SKM-1 (cell line): ENCODE results near the gene FCRL4.
"Not testable (repeated sequence)": the region's sequence is repeated elsewhere in the genome, so short reads cannot be mapped to it uniquely, and the experiment has no call there.

Source experiments
- DNase-seq: peaks from one replicate; lab custom pipeline; 2025; ENCODE audit not compliant: unreplicated experiment; lab: John Stamatoyannopoulos, UW

FCRL4 gene

DNA sequence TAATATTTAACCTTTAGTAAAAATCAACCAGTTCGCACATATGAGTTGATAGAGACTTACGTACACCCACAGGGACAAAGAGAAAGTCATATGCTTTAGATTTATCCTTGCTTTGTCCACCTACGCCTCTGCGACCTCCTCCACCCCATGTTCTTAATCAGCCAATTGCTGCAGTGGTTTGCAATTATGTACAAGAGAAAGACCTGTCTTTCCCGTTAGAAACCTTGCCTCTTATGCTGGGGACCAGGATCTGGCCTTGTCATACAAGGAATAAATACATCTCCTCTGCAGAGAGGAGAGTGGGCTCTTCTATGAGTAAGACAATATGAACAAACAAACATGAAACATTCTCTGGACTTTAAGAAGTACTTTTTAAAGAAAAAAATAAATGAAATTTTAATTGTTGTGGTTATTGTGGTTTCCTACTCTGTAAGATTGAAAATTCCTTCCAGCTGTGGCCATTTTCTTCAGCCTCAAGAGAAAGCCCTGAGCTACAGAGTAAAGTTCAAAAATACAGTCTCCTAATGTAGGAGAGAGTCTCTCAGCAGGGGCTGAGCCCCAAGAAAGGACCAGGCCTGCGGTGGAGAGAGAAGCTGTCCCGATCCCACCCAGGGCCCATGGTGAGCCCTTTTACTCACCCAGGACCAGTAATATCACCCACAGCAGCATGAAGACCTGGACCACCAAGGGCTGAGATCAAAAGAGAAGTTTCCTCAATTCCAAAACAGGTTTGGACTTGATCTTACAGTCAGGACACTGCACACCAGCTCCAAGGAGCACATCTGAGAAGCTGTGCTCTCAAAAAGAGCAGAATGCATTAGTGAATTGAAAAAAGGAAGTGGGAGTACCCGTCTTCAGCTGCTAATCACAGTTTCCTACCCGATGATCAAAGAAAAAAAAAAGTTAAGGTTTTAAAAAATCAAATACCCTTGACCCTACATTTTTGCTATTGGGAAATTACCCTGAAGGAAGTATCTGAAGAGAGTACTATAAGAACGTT is 45.9 kb downstream of the FCRL4 start, which contains the start of gene FCRL5:
TSS of gene FCRL5 (minus strand) at position 822 of the 1,000 bp plus-strand sequence. CDS start at position 669, 153 bp downstream.
- no peak for DNase-seq

DNA sequence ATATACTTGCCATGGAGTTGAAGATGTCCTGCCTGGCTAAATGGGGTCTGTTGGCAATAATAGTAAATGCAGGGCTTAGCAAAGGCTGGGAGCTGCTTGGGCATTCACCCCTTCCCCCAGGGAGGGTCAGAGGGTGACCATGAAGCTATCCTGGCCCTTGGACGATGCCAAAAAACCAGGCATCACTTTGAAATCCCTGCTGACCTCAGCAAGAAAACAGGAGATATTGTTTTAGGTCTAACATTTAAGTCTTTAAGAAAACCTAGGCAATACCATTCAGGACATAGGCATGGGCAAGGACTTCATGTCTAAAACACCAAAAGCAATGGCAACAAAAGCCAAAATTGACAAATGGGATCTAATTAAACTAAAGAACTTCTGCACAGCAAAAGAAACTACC is 49.8 kb downstream of the FCRL4 start:
- DNase-seq, result not testable (repeated sequence)

GRCh38 chr1:157542676-157543075 is 55.2 kb downstream of the FCRL4 start:
- no peak for DNase-seq

DNA sequence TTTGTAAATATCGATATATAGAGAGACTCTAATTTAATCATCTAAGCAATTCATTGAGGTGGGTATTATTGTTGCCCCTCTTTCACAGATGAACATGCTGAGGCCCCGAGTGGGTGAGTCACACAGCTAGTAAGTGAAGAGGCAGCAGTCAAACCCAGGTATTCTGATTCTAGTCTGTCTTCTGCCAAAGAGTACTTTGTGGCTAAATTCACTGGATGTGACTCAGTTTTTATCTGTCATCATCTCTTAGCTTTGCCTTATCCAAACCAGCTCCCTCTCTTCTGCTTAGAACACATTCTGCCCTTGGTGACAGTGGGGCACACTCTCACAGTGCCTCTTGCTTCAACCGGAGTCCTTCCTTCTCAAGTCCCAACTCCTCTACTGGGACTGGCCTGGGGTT is 57.0 kb downstream of the FCRL4 start:
- DNase-seq, result no peak

DNA sequence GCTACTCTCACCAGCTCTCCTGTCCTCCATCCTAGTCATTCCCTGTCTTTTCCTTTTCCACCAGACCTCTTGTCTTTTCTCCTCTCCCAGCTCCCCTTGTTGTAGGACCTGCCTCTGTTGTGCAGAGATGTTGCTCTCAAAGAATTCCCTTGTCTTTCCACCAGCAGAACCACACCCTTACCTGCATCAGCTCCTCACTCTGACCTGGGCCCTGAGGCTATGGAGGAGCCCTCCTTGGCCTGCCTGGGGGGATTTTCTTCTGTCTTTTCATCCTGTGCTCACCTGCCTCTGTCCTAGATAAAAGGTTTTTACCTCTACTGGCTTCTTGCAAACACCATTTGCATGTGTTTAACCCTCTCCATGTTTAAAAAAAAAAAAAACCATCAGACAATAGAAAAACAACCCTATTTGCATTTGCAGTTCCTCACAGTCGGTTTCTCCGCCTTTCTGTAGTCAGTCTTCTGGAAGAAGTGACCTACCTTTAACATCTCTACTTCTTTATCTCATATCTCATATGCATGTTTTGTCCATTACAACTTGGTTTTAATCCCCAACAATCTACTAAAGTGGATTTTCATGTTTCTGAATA is 57.6 kb downstream of the FCRL4 start:
- DNase-seq, result no peak

- no peak for DNase-seq
Observed at GRCh38 chr1:157539568-157539967, 58.3 kb downstream of the FCRL4 start.

- DNase-seq, result no peak
Observed at GRCh38 chr1:157532569-157532968, 65.3 kb downstream of the FCRL4 start.

GRCh38 chr1:157523774-157524493 is 74.0 kb downstream of the FCRL4 start:
- DNase-seq, result no peak
